MM.1S (cell line): Measurements from ENCODE around the gene TNS2.

Experiments used
- CTCF ChIP-seq: fragments of 300-600 bp; sonication (generic); IDR thresholded peaks from 2 replicates; pipeline ENCODE4 v1.5.1; 2016; ENCODE audit warnings: antibody characterized with exemption, low read length, mixed read lengths
- EZH2 ChIP-seq: fragments of 300-600 bp; sonication (generic); optimal IDR thresholded peaks from 2 replicates; pipeline ENCODE3; 2017; ENCODE audit warnings: low read depth, mild to moderate bottlenecking, antibody characterized with exemption, low read length, mixed read lengths
- EZH2phosphoT487 ChIP-seq: fragments of 300-600 bp; sonication (generic); IDR thresholded peaks from 2 replicates; pipeline ENCODE4 v1.6.1; 2018; ENCODE audit warnings: antibody characterized with exemption, low read length

GRCh38 chr12:53067074-53067992 lies 17.5 kb downstream of the TNS2 start:
- TF ChIP-seq CTCF (no peak), EZH2phosphoT487 (no peak), EZH2 (no peak)
